ENCODE data around the gene ISLR2.

GRCh38 chr15:74182131-74182530 is 51.7 kb downstream of the ISLR2 start:
- no peak for TF ChIP-seq CTCF (IDR thresholded peaks at IDR 0.05; ENCODE audit: borderline replicate concordance, extremely low read depth, low read length, poor library complexity, severe bottlenecking)
- no peak for TF ChIP-seq EZH2 (IDR thresholded peaks at IDR 0.05; ENCODE audit: borderline replicate concordance, low read depth, low read length, severe bottlenecking)
